GM21619 (cell line): ENCODE measurements around the gene F2.

Experiments
- ATAC-seq: cut with Tn5 transposase; IDR thresholded peaks from one replicate; pipeline ENCODE4 v1.9.1; 2021; ENCODE audit not compliant: unreplicated experiment

F2 gene

GRCh38 chr11:46738887-46739286 lies 19.9 kb downstream of the F2 start:
- no peak for ATAC-seq

- ATAC-seq: no peak
Observed at GRCh38 chr11:46741600-46742484, 22.8 kb downstream of the F2 start.

GRCh38 chr11:46743043-46743442 lies 24.0 kb downstream of the F2 start:
- no peak for ATAC-seq

- ATAC-seq: no peak
Observed at GRCh38 chr11:46743693-46744339, 24.8 kb downstream of the F2 start.

- ATAC-seq: no peak
Observed at GRCh38 chr11:46745328-46745727, 26.3 kb downstream of the F2 start.

GRCh38 chr11:46745995-46746394 lies 27.0 kb downstream of the F2 start:
- ATAC-seq: no peak

- no peak for ATAC-seq
Observed at GRCh38 chr11:46747150-46747549, 28.1 kb downstream of the F2 start.

GRCh38 chr11:46755962-46756361 lies 36.9 kb downstream of the F2 start:
- no peak for ATAC-seq

GRCh38 chr11:46759196-46759595 lies 40.2 kb downstream of the F2 start:
- ATAC-seq: no peak

GRCh38 chr11:46760429-46761128 lies 41.6 kb downstream of the F2 start:
- ATAC-seq: no peak

- no peak for ATAC-seq
Observed at GRCh38 chr11:46761807-46762206, 42.8 kb downstream of the F2 start.

- no peak for ATAC-seq
Observed at GRCh38 chr11:46762248-46762647, 43.2 kb downstream of the F2 start.

- no peak for ATAC-seq
Observed at GRCh38 chr11:46766656-46767055, 47.6 kb downstream of the F2 start.

GRCh38 chr11:46769636-46770221 lies 50.7 kb downstream of the F2 start:
- ATAC-seq: no peak

- ATAC-seq: no peak
Observed at GRCh38 chr11:46776878-46777277, 57.9 kb downstream of the F2 start.

GRCh38 chr11:46778416-46778815 lies 59.4 kb downstream of the F2 start:
- ATAC-seq: no peak
